Astrocyte of the cerebellum (primary cell): ENCODE data around the gene SPINK4.

Source experiments
- DNase-seq: peaks from one replicate; pipeline ENCODE4 v3.0.0-alpha.2; 2011; ENCODE audit warnings: low read depth
- H3K4me3 ChIP-seq: 2 replicates; pipeline ENCODE4 v1.5.1; 2011; ENCODE audit warnings: mild to moderate bottlenecking, low read depth, low read length, moderate library complexity
- CTCF ChIP-seq: IDR thresholded peaks from 2 replicates; pipeline ENCODE4 v1.5.1; 2012; ENCODE audit warnings: low read length, low read depth, moderate library complexity, mild to moderate bottlenecking; ENCODE audit errors: missing control alignments
- in situ Hi-C: cut with HindIII; loops from 2 replicates; pipeline ENCODE4 v1.10.0; 2017; ENCODE audit warnings: low sequenced_read_pairs

SPINK4 gene

GRCh38 chr9:33288828-33289483 is 49.0 kb downstream of the SPINK4 start:
- TF ChIP-seq CTCF = no peak
- in situ Hi-C loops = loop anchor here (25.0 kb wide), 1 partner anchor 173 kb away; the partner anchor contains the start of gene NOL6
- no peak for DNase-seq
- no peak overlapping the region for H3K4me3 ChIP-seq

- no peak for TF ChIP-seq CTCF
- DNase-seq = no peak
- peak overlapping the region; percentile 81 for H3K4me3 ChIP-seq
- in situ Hi-C loops = loop anchor here (25.0 kb wide), 1 partner anchor 173 kb away; the partner anchor contains the start of gene NOL6
These were observed 49.5 kb downstream of the SPINK4 start for GRCh38 chr9:33289496-33289895.

GRCh38 chr9:33289936-33290246 is 49.9 kb downstream of the SPINK4 start:
- in situ Hi-C loops = loop anchor here (25.0 kb wide), 1 partner anchor 172 kb away; the partner anchor contains the start of gene NOL6
- peak overlapping the region; percentile 81 for H3K4me3 ChIP-seq
- TF ChIP-seq CTCF = no peak
- no peak for DNase-seq

GRCh38 chr9:33290247-33291030 is 50.5 kb downstream of the SPINK4 start, which contains the start of gene NFX1:
Gene NFX1 (plus strand): TSS chr9:33290516. CDS start chr9:33290573, 57 bp downstream.
- peak within 1 kb of the TSS; percentile 81 for H3K4me3 ChIP-seq
- DNase-seq = peak; percentile 97
- in situ Hi-C loops = loop anchor here (25.0 kb wide), 1 partner anchor 172 kb away; the partner anchor contains the start of gene NOL6
- TF ChIP-seq CTCF = no peak

- peak overlapping the region; percentile 81 for H3K4me3 ChIP-seq
- DNase-seq = no peak
- in situ Hi-C loops = loop anchor here (25.0 kb wide), 1 partner anchor 171 kb away; the partner anchor contains the start of gene NOL6
- TF ChIP-seq CTCF = no peak
These were observed 51.0 kb downstream of the SPINK4 start for GRCh38 chr9:33291031-33291397.

- no peak overlapping the region for H3K4me3 ChIP-seq
- in situ Hi-C loops = loop anchor here (25.0 kb wide), 1 partner anchor 170 kb away; the partner anchor contains the start of gene NOL6
- DNase-seq = no peak
- no peak for TF ChIP-seq CTCF
These were observed 51.9 kb downstream of the SPINK4 start for GRCh38 chr9:33291901-33292300.
